MM.1S (cell line): ENCODE measurements around the gene COMMD10.

Experiments used
- CTCF ChIP-seq: fragments of 300-600 bp; sonication (generic); IDR thresholded peaks from 2 replicates; pipeline ENCODE4 v1.5.1; 2016; ENCODE audit warnings: antibody characterized with exemption, low read length, mixed read lengths
- EZH2phosphoT487 ChIP-seq: fragments of 300-600 bp; sonication (generic); IDR thresholded peaks from 2 replicates; pipeline ENCODE4 v1.6.1; 2018; ENCODE audit warnings: antibody characterized with exemption, low read length

- TF ChIP-seq EZH2phosphoT487: no peak
- no peak for TF ChIP-seq CTCF
Measured at GRCh38 chr5:116320486-116320885, 235.7 kb downstream of the COMMD10 start.
